ACC112 (cell line): ENCODE results near the gene CFAP68.
"Not testable (repeated sequence)": the region's sequence is repeated elsewhere in the genome, so short reads cannot be mapped to it uniquely, and the experiment has no call there.

Source experiments
- H2AFZ ChIP-seq: fragments of 200-600 bp; sonication (generic); one replicate; pipeline ENCODE4 v1.6.0; 2017; ENCODE audit warnings: antibody characterized with exemption, low read length; ENCODE audit not compliant: unreplicated experiment
- H3K27ac ChIP-seq: fragments of 200-600 bp; sonication (generic); 2 replicates; pipeline ENCODE4 v1.5.1; 2014; ENCODE audit warnings: low read depth, mild to moderate bottlenecking, antibody characterized with exemption, low read length, moderate library complexity
- H3K27me3 ChIP-seq: fragments of 200-600 bp; sonication (generic); 2 replicates; pipeline ENCODE4 v1.6.1; 2014; ENCODE audit warnings: mild to moderate bottlenecking, antibody characterized with exemption, low read length, moderate library complexity, mixed read lengths; ENCODE audit not compliant: insufficient read depth
- H3K36me3 ChIP-seq: fragments of 200-600 bp; sonication (generic); 2 replicates; pipeline ENCODE4 v1.6.1; 2016; ENCODE audit warnings: mild to moderate bottlenecking, antibody characterized with exemption, low read length, moderate library complexity, mixed read lengths; ENCODE audit not compliant: insufficient read depth
- H3K4me1 ChIP-seq: fragments of 200-600 bp; sonication (generic); one replicate; pipeline ENCODE4 v1.6.1; 2016; ENCODE audit warnings: low read length, mixed read lengths; ENCODE audit not compliant: insufficient read depth, unreplicated experiment, control insufficient read depth
- H3K4me3 ChIP-seq: fragments of 200-600 bp; sonication (generic); 2 replicates; pipeline ENCODE4 v1.5.1; 2014; ENCODE audit warnings: mild to moderate bottlenecking, low read depth, low read length
- H3K79me2 ChIP-seq: fragments of 200-600 bp; sonication (generic); one replicate; pipeline ENCODE4 v1.6.0; 2016; ENCODE audit warnings: low read length; ENCODE audit not compliant: control insufficient read depth, unreplicated experiment, insufficient read depth

CFAP68 gene

DNA sequence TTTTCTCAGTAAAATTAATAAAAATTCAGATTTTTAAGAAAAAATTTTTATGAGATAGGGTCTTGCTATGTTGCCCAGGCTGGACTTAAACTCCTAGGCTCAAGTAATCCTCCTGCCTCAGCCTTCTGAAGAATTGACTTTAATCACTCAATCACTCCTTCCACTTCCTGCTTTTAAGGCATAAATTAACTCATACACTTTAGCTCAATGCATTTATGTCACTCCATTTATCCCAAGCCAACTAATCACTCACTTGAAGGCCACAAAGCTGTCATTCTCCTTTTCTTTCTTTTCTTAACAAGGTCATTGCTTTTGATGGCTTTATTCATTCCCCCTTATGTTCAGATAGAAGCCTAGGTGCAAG, 8.8 kb upstream of the CFAP68 start:
- H3K27ac ChIP-seq: no peak overlapping the region; the same call in 1 of the 2 replicates
- H3K27me3 ChIP-seq: no peaks in the 10 kb centered on the region
- H3K79me2 ChIP-seq: peaks cover 3% of the 10 kb centered on the region
- no peaks in the 10 kb centered on the region for H3K4me1 ChIP-seq
- peak overlapping the region; percentile 86 for H3K4me3 ChIP-seq
- H3K36me3 ChIP-seq: 0 out of 2 replicates have a peak, but pooled peaks cover 7% of the 10 kb centered on the region
- H2AFZ ChIP-seq: peak overlapping the region; percentile 36

DNA sequence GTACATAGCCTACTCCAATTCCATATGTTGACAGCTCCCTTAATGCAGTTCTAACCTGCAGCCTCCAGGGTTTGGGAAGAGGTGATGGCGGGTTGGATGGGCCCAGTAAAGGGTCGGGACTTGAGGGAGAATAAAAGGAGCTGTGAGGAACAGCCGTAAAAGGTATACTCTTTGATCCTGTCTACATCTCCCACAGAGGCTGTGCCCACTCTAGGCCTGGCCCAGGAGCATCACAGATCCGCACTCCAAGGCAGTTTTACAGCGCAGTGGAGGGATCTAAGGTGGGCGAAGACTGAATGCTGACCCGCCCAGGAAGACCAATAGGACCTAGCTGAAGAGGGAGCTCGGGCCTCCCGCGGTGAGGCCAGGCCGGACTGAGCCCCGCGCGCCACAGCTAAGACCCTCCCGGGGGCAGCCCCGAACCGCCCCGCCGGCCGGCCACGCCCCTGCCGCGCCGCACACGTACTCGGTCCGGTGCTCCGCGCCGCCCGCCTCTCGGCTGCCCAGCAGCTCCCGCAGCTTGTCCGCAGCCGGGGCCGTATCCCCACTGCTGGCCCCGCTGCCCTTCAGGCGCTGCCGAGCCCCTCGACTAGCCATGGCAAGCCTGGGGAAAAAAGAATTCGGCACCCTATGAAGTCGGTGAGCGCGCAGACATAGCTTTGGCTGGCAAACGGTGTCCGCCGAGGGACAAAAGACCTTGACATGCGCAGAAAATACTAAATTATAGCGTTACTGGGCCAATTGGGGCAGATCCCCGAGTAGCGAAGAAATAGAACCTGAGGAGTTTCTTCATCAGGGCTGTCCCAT, 8.3 kb upstream of the CFAP68 start, which contains the start of gene ALG9:
Gene ALG9 (minus strand): TSS at position 696 of the 807 bp plus-strand sequence. CDS start 99 bp downstream, at position 597.
- H3K4me3 ChIP-seq: peak within 1 kb of the TSS; percentile 86
- H3K4me1 ChIP-seq: no peaks in the 10 kb centered on the region
- H3K27me3 ChIP-seq: no peaks in the 10 kb centered on the region
- peak within 1 kb of the TSS; percentile 46 for H3K27ac ChIP-seq
- H3K79me2 ChIP-seq: peaks cover 3% of the 10 kb centered on the region
- H2AFZ ChIP-seq: peak within 1 kb of the TSS; percentile 36
- H3K36me3 ChIP-seq: 0 out of 2 replicates have a peak, but pooled peaks cover 7% of the 10 kb centered on the region

DNA sequence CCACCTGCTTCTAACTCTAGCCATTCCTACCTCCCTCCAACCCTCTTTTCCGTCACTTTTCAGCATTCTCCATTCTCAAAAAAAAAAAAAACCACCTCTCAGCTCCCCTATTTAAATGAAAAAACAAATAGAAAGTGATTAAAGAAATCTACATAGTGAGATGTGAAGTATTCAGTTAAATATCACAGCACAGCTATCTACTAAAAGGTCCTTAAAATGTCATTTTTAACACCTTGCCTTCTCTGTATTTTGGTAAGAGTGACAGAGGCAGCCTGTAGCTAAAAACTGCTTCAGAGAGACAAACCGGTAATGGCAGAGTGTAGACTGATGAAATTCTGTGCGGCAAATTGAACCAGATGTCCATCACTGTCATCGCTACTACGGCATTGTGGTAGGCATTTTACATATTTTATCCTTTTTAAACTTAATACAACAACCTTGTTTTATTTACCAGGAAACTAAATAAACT, 7.6 kb upstream of the CFAP68 start:
- Histone ChIP-seq H3K79me2 (peaks cover 3% of the 10 kb centered on the region), H3K4me1 (no peaks in the 10 kb centered on the region), H3K4me3 (peak overlapping the region; percentile 86), H3K36me3 (0 out of 2 replicates have a peak, but pooled peaks cover 7% of the 10 kb centered on the region), H3K27ac (no peak overlapping the region), H3K27me3 (no peaks in the 10 kb centered on the region), H2AFZ (peak overlapping the region; percentile 36)

DNA sequence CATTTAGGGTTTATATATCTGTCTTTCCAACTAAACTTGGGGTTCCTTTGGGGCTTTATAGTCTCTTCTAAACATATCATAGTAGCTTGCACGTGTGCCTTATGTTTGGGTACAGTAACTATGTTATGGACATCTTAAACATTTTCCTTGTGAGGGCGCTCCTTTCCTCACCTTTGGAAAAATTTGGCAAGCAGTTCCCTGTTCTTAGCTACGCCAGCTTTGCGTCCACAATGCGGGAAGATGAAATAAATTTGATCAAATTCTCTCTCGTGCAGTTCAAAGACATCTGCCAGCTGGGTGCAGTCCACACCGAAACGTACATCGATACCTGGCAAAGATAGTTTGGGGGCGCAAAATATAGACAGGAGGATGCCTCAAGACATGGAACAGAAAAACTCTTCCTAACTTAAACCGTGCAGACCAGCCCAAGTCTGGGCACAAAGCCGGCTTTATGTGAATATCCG, 924 bp upstream of the CFAP68 start:
- peak overlapping the region; percentile 91 for H2AFZ ChIP-seq
- no peaks in the 10 kb centered on the region for H3K36me3 ChIP-seq
- H3K4me1 ChIP-seq: peaks cover 7% of the 10 kb centered on the region
- peak overlapping the region; percentile 84 for H3K4me3 ChIP-seq
- H3K79me2 ChIP-seq: no peaks in the 10 kb centered on the region
- H3K27ac ChIP-seq: peak overlapping the region; percentile 87
- no peaks in the 10 kb centered on the region for H3K27me3 ChIP-seq

DNA sequence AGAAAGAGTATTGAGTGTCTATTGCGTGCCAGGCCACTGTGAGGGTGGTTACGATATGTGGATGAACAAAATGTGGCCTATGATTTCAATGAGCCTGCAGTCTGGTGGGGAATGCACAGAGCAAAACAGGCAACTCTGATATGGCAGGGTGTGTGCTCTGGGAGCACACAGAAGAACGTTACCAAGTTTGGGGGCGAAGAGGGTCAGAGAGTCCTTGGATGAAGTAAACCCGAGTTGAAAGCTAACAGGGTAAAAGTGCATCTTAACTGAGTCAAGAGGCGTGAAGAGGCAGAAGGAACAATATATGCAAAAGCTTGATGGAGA, 258 bp downstream of the CFAP68 start:
- peak overlapping the region; percentile 84 for H3K4me3 ChIP-seq
- H3K79me2 ChIP-seq: no peaks in the 10 kb centered on the region
- H3K4me1 ChIP-seq: peaks cover 7% of the 10 kb centered on the region
- H3K27me3 ChIP-seq: no peaks in the 10 kb centered on the region
- peak overlapping the region; percentile 87 for H3K27ac ChIP-seq
- H2AFZ ChIP-seq: peak overlapping the region; percentile 87
- no peaks in the 10 kb centered on the region for H3K36me3 ChIP-seq

DNA sequence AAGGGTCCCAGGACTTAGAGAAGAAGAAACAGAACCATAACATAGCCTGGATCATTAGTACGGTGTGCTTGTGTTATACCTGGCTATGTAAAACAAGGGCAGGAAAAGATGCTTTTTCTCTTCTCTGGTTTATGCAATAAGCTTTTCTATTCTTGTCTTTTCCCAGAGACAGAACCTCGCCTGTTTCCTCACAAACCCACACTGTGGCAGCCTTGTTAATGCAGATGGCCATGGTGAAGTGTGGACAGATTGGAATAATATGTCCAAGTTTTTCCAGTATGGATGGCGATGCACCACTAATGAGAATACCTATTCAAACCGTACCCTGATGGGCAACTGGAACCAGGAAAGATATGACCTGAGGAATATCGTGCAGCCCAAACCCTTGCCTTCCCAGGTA, 2.9 kb downstream of the CFAP68 start:
- H3K36me3 ChIP-seq: no peaks in the 10 kb centered on the region
- H3K79me2 ChIP-seq: no peaks in the 10 kb centered on the region
- H3K27me3 ChIP-seq: no peaks in the 10 kb centered on the region
- no peak overlapping the region for H3K4me3 ChIP-seq
- no peak overlapping the region for H3K27ac ChIP-seq
- H3K4me1 ChIP-seq: peaks cover 7% of the 10 kb centered on the region
- H2AFZ ChIP-seq: no peak overlapping the region

DNA sequence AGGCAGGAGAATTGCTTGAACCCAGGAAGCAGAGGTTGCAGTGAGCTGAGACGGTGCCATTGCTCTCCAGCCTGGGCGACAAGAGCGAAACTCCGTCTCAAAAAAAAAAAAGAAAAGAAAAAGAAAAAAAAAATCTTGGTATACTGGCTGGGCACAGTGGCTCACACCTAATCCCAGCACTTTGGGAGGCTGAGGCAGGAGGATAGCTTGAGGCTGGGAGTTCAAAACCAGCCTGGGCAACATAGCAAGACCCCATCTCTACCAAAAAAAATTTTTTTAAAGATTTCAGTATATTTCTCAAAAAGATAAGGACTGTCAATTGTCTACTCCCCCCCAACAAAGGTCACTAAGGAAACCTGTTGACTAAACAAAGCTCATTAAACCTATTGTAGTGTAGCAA, 5.7 kb downstream of the CFAP68 start:
- not testable (repeated sequence) for H3K4me1 ChIP-seq, H3K27me3 ChIP-seq, H3K4me3 ChIP-seq, H3K36me3 ChIP-seq, H3K79me2 ChIP-seq, H3K27ac ChIP-seq, H2AFZ ChIP-seq

DNA sequence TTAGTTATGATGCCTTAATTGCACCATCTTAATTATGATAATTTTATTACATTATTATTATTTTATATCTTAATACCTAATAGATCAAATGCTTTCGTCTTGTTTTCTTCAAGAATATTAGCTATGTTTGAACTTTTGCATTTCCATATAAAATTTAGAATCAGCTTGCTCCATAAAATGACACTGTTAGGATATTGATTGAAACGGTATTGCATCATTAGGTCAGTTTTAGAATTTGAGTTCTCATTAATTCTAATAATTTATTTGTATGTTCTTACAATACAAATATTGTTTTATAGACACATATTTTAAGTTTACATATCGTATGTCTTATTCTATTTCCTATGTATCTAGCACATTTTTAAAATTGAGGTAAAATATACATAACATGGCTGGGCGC, 6.7 kb downstream of the CFAP68 start:
- no peak overlapping the region for H2AFZ ChIP-seq
- no peak overlapping the region for H3K27ac ChIP-seq
- H3K79me2 ChIP-seq: no peaks in the 10 kb centered on the region
- no peak overlapping the region for H3K4me3 ChIP-seq
- no peaks in the 10 kb centered on the region for H3K4me1 ChIP-seq
- no peaks in the 10 kb centered on the region for H3K27me3 ChIP-seq
- no peaks in the 10 kb centered on the region for H3K36me3 ChIP-seq

DNA sequence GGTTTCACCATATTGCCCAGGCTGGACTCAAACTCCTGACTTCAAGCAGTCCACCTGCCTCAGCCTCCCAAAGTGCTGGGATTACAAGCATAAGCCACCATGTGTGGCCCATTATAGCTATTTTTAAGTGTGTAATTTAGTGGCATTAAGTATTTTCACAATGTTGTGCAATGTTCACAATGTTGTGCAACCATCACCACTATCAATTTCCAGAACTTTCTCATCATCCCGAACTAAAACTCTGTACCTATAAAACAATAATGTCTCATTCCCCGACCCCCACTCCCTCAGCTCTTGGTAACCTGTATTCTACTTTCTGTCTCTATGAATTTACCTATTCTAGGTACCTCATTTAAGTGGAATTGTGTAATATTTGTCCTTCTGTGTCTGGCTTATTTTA, 7.5 kb downstream of the CFAP68 start:
- Histone ChIP-seq H3K79me2 (no peaks in the 10 kb centered on the region), H3K36me3 (no peaks in the 10 kb centered on the region), H2AFZ (no peak overlapping the region), H3K27ac (no peak overlapping the region), H3K27me3 (no peaks in the 10 kb centered on the region), H3K4me3 (no peak overlapping the region), H3K4me1 (no peaks in the 10 kb centered on the region)

DNA sequence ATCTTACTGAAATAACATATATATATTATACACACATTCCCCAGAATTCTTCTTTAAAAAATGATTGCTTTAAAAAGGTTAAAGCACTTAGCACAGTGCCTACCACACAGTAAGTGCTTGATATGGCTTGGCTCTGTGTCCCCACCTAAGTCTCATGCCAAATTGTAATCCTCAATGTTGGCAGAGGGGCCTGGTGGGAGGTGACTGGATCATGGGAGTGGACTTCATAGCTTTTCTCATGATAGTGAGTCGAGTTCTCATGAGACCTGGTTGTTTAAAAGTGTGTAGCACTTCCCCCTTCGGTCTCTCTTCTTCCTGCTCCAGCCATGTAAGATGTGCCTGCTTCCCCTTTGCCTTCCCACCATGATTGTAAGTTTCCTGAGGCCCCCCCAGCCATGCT, 26.1 kb downstream of the CFAP68 start:
- H3K27me3 ChIP-seq: no peaks in the 10 kb centered on the region
- H3K4me3 ChIP-seq: no peak overlapping the region
- H3K4me1 ChIP-seq: peaks cover 5% of the 10 kb centered on the region
- H3K79me2 ChIP-seq: peaks cover 3% of the 10 kb centered on the region
- no peak overlapping the region for H2AFZ ChIP-seq
- H3K27ac ChIP-seq: no peak overlapping the region
- 0 out of 2 replicates have a peak, but pooled peaks cover 5% of the 10 kb centered on the region for H3K36me3 ChIP-seq

DNA sequence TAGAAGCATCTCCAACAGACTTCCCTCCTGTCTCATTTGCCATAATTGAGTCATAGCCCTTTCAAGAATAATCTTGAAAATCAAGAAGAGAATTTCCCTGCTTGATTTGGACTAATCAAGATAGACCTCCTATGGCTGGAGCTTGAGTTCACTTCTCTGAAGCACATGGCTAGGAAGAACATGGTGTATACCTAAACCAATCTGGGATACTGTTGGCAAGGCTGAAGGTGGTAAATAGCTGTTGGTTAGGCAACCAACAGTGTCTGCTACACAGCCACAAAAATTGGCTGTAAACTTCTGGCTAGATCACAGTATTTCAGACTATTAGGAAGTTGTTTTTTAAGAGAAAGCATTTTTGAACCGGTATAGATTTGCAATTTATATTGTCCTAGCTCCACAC, 27.3 kb downstream of the CFAP68 start:
- H3K36me3 ChIP-seq: 0 out of 2 replicates have a peak, but pooled peaks cover 5% of the 10 kb centered on the region
- H3K4me1 ChIP-seq: peaks cover 17% of the 10 kb centered on the region
- no peaks in the 10 kb centered on the region for H3K27me3 ChIP-seq
- no peak overlapping the region for H3K27ac ChIP-seq
- H3K79me2 ChIP-seq: peaks cover 3% of the 10 kb centered on the region
- H2AFZ ChIP-seq: no peak overlapping the region
- no peak overlapping the region for H3K4me3 ChIP-seq
